Endothelial cell of umbilical vein (primary cell): ENCODE data around the gene CLDN16. TPM values are rescaled to one million over a fixed set of nuclear protein-coding genes. Genes with fewer than 3 reads are reported as not detected.

ENCODE experiments used
- BruUV-seq: library from RNA; stranded (reverse); fragments of 400-500 nt; replicated peaks from 2 replicates; lab custom pipeline; 2021; lab: Mats Ljungman, UMichigan
- CTCF ChIA-PET: fragments of 300-600, 350-600 bp; sonication (Branson Sonifier 250); formaldehyde crosslinking; loops from one replicate; lab custom pipeline; 2021; ENCODE audit warnings: antibody characterized with exemption, inconsistent platforms; lab: Charles Lee
- POLR2A ChIA-PET: fragments of 300-600, 350-600 bp; sonication (Branson Sonifier 250); formaldehyde crosslinking; loops from one replicate; lab custom pipeline; 2021; ENCODE audit warnings: antibody characterized with exemption, inconsistent platforms; lab: Charles Lee
- DNase-seq: peaks from one replicate; pipeline ENCODE4 v3.0.0-alpha.2; 2011; ENCODE audit warnings: low read depth, low spot score
- FAIRE-seq: peaks from 2 replicates; lab custom pipeline; 2011; peaks lifted over from hg19 to GRCh38; lab: Jason Lieb, UNC
- H2AFZ ChIP-seq: 2 replicates; pipeline ENCODE4 v1.6.0; 2012; ENCODE audit warnings: low read depth, low read length, control low read depth, inconsistent platforms
- H3K27ac ChIP-seq: 2 replicates; pipeline ENCODE4 v1.5.1; 2011; ENCODE audit warnings: low read depth, mild to moderate bottlenecking, control low read depth, low read length, moderate library complexity; ENCODE audit not compliant: insufficient read depth
- H3K27me3 ChIP-seq, 2 experiments: 2 replicates each; pipeline versions ENCODE4 v1.6.0 to v1.6.1; 2011; ENCODE audit warnings: low read length in 2 of 2, mixed read lengths in 1 of 2; ENCODE audit not compliant: control insufficient read depth in 2 of 2, insufficient read depth in 2 of 2
- H3K36me3 ChIP-seq, 2 experiments: 2 replicates in 1 of 2; 3 replicates in 1 of 2; pipeline ENCODE4 v1.5.1; 2011; ENCODE audit warnings: low read length in 2 of 2, mild to moderate bottlenecking in 1 of 2, moderate library complexity in 1 of 2; ENCODE audit not compliant: control insufficient read depth in 2 of 2, insufficient read depth in 2 of 2; ENCODE audit errors: extremely low read depth in 1 of 2
- H3K4me1 ChIP-seq: 3 replicates; pipeline ENCODE4 v1.5.1; 2011; ENCODE audit warnings: mild to moderate bottlenecking, low read length; ENCODE audit not compliant: control insufficient read depth, insufficient read depth; ENCODE audit errors: extremely low read depth
- H3K4me2 ChIP-seq: 2 replicates; pipeline ENCODE4 v1.6.1; 2011; ENCODE audit warnings: low read length, control low read depth, mixed read lengths; ENCODE audit not compliant: insufficient read depth
- H3K4me3 ChIP-seq, 3 experiments: fragments of 200-600 bp in 1 of 3; sonication (generic), shearing (Covaris generic) in 1 of 3; replicated peaks in 1 of 3; 2 replicates each; pipeline ENCODE4 v1.5.1; 2011 to 2016; ENCODE audit warnings: control low read depth in 3 of 3, low read length in 3 of 3, mild to moderate bottlenecking in 2 of 3, inconsistent platforms in 1 of 3, low read depth in 1 of 3, moderate library complexity in 1 of 3; ENCODE audit not compliant: insufficient read depth in 1 of 3
- H3K79me2 ChIP-seq: 2 replicates; pipeline ENCODE4 v1.6.0; 2012; ENCODE audit warnings: low read length, inconsistent platforms; ENCODE audit not compliant: control insufficient read depth, insufficient read depth
- H3K9ac ChIP-seq: replicated peaks from 2 replicates; pipeline ENCODE3; 2011; ENCODE audit warnings: low read length, control low read depth; ENCODE audit not compliant: insufficient read depth; ENCODE audit errors: extremely low read depth
- H3K9me1 ChIP-seq: replicated peaks from 3 replicates; pipeline ENCODE4 v1.6.0; 2011; ENCODE audit warnings: mild to moderate bottlenecking, low read length; ENCODE audit not compliant: control insufficient read depth, insufficient read depth; ENCODE audit errors: extremely low read depth
- H3K9me3 ChIP-seq: replicated peaks from 2 replicates; pipeline ENCODE4 v1.5.1; 2012; ENCODE audit warnings: low read length, inconsistent platforms; ENCODE audit not compliant: control insufficient read depth, insufficient read depth
- H4K20me1 ChIP-seq: replicated peaks from 2 replicates; pipeline ENCODE3; 2011; ENCODE audit warnings: mild to moderate bottlenecking, low read length; ENCODE audit not compliant: control insufficient read depth, insufficient read depth; ENCODE audit errors: extremely low read depth
- CTCF ChIP-seq, 2 donors: IDR thresholded peaks; 1 replicate in 1 of 2; 2 replicates in 1 of 2; pipeline ENCODE4 v1.5.1; 2011; ENCODE audit warnings: low read length in 2 of 2, mild to moderate bottlenecking in 2 of 2, moderate library complexity in 2 of 2, control low read depth in 1 of 2, inconsistent platforms in 1 of 2, low read depth in 1 of 2; ENCODE audit not compliant: insufficient read depth in 1 of 2; ENCODE audit errors: extremely low read depth in 1 of 2
- EZH2 ChIP-seq: IDR thresholded peaks from 2 replicates; pipeline ENCODE4 v1.6.1; 2012; ENCODE audit warnings: borderline replicate concordance, low read depth, mild to moderate bottlenecking, moderate library complexity, low read length, inconsistent platforms; ENCODE audit not compliant: severe bottlenecking
- FOS ChIP-seq: IDR thresholded peaks from 2 replicates; pipeline ENCODE4 v1.6.1; 2011; ENCODE audit warnings: mild to moderate bottlenecking, low read length, moderate library complexity, borderline replicate concordance; ENCODE audit not compliant: insufficient read depth
- GATA2 ChIP-seq: IDR thresholded peaks from 2 replicates; pipeline ENCODE4 v1.7.0; 2011; ENCODE audit warnings: low read depth, mild to moderate bottlenecking, moderate library complexity, mixed read lengths, low read length; ENCODE audit not compliant: insufficient read length, insufficient read depth
- JUN ChIP-seq: IDR thresholded peaks from 2 replicates; pipeline ENCODE4 v1.6.1; 2011; ENCODE audit warnings: borderline replicate concordance, low read depth; ENCODE audit not compliant: insufficient read length, insufficient read depth
- MAX ChIP-seq: IDR thresholded peaks from 2 replicates; pipeline ENCODE4 v1.6.1; 2011; ENCODE audit not compliant: insufficient read depth, insufficient read length
- MYC ChIP-seq: IDR thresholded peaks from one replicate; pipeline ENCODE4 v1.6.1; 2011; ENCODE audit warnings: mild to moderate bottlenecking, low read depth, low read length
- dilution Hi-C: fragments of 300-500 bp; cut with MboI; formaldehyde crosslinking; loops from one replicate; pipeline ENCODE4 v1.15.0; 2019; ENCODE audit warnings: low sequenced_read_pairs; ENCODE audit not compliant: extremely low pct_ligation_motif_present
- intact Hi-C: fragments of 100-400 bp; cut with micrococcal nuclease; formaldehyde crosslinking; loops from one replicate; pipeline ENCODE4 v1.10.0; 2022
- polyA plus RNA-seq, 4 experiments: library from polyadenylated mRNA; depleted of rRNA in 3 of 4; stranded (reverse) in 3 of 4; unstranded in 1 of 4; fragments of >200 nt; gene quantifications; 2 replicates each; pipeline versions ENCODE4 v1.2.1 to v1.2.3, GENCODE V29; 2011 to 2012; ENCODE audit warnings: missing spikeins in 1 of 4
- total RNA-seq: library from RNA; stranded (reverse); gene quantifications from 2 replicates; pipeline ENCODE4 v1.2.3, GENCODE V29; 2021

CLDN16 gene
- total and polyA plus RNA-seq, 2 donors (not counting 3 experiments of a cell fraction or from before 2014, with no cell fraction given) = 0.01 TPM; not detected in 1

- no peak for DNase-seq
- Histone ChIP-seq H3K9me1 (no peaks in the 10 kb centered on the region), H3K9ac (no peak overlapping the region), H3K36me3 (no peaks in the 10 kb centered on the region), H3K27me3 (no peaks in the 10 kb centered on the region), H3K4me1 (no peaks in the 10 kb centered on the region), H4K20me1 (no peaks in the 10 kb centered on the region), H3K4me2 (no peak overlapping the region), H3K79me2 (no peaks in the 10 kb centered on the region), H3K4me3 (no peak overlapping the region), H3K9me3 (no peaks in the 10 kb centered on the region), H3K27ac (no peak overlapping the region), H2AFZ (no peak overlapping the region)
- ChIA-PET CTCF (interaction anchor here (1.9 kb wide), 1 partner anchor 45 kb away, joined by 5 read pairs; no protein-coding TSS in a partner anchor), POLR2A (no interaction called here)
- no peak for FAIRE-seq
- TF ChIP-seq CTCF (IDR thresholded peaks at IDR 0.05; ENCODE audit: extremely low read depth in 1 of 2, insufficient read depth in 1 of 2, low read depth in 1 of 2, low read length in 2 of 2) (no peak), FOS (no peak), MAX (no peak), MYC (no peak), JUN (no peak), GATA2 (no peak), EZH2 (no peak)
- no TSS peak for BruUV-seq
- dilution Hi-C loops (no loop called here), intact Hi-C loops (no loop called here)
Measured at GRCh38 chr3:190378240-190378891, 9.6 kb upstream of the CLDN16 start.
